HepG2 (cell line): ENCODE measurements around the gene RINL. TPM values are rescaled to one million over a fixed set of nuclear protein-coding genes. Genes with fewer than 3 reads are reported as not detected.

Experiments
- BRF2 ChIP-seq: sonication (generic); formaldehyde crosslinking; IDR thresholded peaks from 2 replicates; pipeline ENCODE4 v1.8.1; 2022; ENCODE audit warnings: mild to moderate bottlenecking, missing genetic modification reagents
- FIP1L1 ChIP-seq: fragments of 200-400 bp; formaldehyde crosslinking; IDR thresholded peaks from 2 replicates; pipeline ENCODE4 v1.6.1; 2018; ENCODE audit warnings: low read depth, mild to moderate bottlenecking, low read length, moderate library complexity, borderline replicate concordance; ENCODE audit not compliant: insufficient read depth
- FOSL2 ChIP-seq: sonication (generic); formaldehyde crosslinking; IDR thresholded peaks from 2 replicates; pipeline ENCODE4 v1.4.0; 2020; ENCODE audit warnings: missing genetic modification reagents
- FOXM1 ChIP-seq: sonication (generic); formaldehyde crosslinking; IDR thresholded peaks from 2 replicates; pipeline ENCODE4 v1.5.0; 2020; ENCODE audit warnings: missing genetic modification reagents
- GABPB1 ChIP-seq: IDR thresholded peaks from 2 replicates; pipeline ENCODE4 v1.6.1; 2016; ENCODE audit warnings: mild to moderate bottlenecking, missing genetic modification reagents, moderate library complexity, missing compliant biosample characterization
- HNRNPUL1 ChIP-seq: fragments of 200-400 bp; formaldehyde crosslinking; IDR thresholded peaks from 2 replicates; pipeline ENCODE4 v1.6.1; 2017; ENCODE audit warnings: low read depth, mild to moderate bottlenecking, low read length, moderate library complexity
- MATR3 ChIP-seq: sonication (generic); formaldehyde crosslinking; IDR thresholded peaks from 2 replicates; pipeline ENCODE4 v1.4.0; 2020; ENCODE audit warnings: missing genetic modification reagents
- MBNL3 ChIP-seq: fragments of 250-450 bp; sonication (Bioruptor Pico); conservative IDR thresholded peaks from 2 replicates; pipeline ENCODE4 v1.8.0; 2022; ENCODE audit warnings: mild to moderate bottlenecking, inconsistent platforms
- MZF1 ChIP-seq: sonication (generic); formaldehyde crosslinking; IDR thresholded peaks from 2 replicates; pipeline ENCODE4 v1.8.1; 2023; ENCODE audit warnings: mild to moderate bottlenecking, missing genetic modification reagents, borderline replicate concordance
- SALL2 ChIP-seq: sonication (generic); formaldehyde crosslinking; IDR thresholded peaks from 2 replicates; pipeline ENCODE4 v1.8.1; 2023; ENCODE audit warnings: mild to moderate bottlenecking, missing genetic modification reagents, inconsistent platforms
- SKI ChIP-seq: fragments of 450-650 bp; IDR thresholded peaks from one replicate; pipeline ENCODE4 v1.6.1; 2018; ENCODE audit warnings: mild to moderate bottlenecking; ENCODE audit not compliant: partially characterized antibody
- SMC3 ChIP-seq: IDR thresholded peaks from 2 replicates; pipeline ENCODE4 v1.6.1; 2011; ENCODE audit warnings: low read length, improper control_type of control experiment
- TP53 ChIP-seq: sonication (generic); formaldehyde crosslinking; conservative IDR thresholded peaks from 2 replicates; pipeline ENCODE4 v1.4.0; 2020; ENCODE audit warnings: missing genetic modification reagents
- ZBTB7B ChIP-seq: sonication (generic); formaldehyde crosslinking; IDR thresholded peaks from 2 replicates; pipeline ENCODE4 v1.4.0; 2020; ENCODE audit warnings: missing genetic modification reagents
- ZFY ChIP-seq: sonication (generic); formaldehyde crosslinking; IDR thresholded peaks from 2 replicates; pipeline ENCODE4 v1.4.0; 2020; ENCODE audit warnings: missing genetic modification reagents
- ZNF12 ChIP-seq: sonication (generic); formaldehyde crosslinking; IDR thresholded peaks from 2 replicates; pipeline ENCODE4 v1.5.0; 2020; ENCODE audit warnings: missing genetic modification reagents
- ZNF3 ChIP-seq: IDR thresholded peaks from 2 replicates; pipeline ENCODE4 v1.7.0; 2017; ENCODE audit warnings: inconsistent platforms
- ZNF44 ChIP-seq: sonication (generic); formaldehyde crosslinking; IDR thresholded peaks from 2 replicates; pipeline ENCODE4 v1.5.1; 2020; ENCODE audit warnings: mild to moderate bottlenecking, missing genetic modification reagents
- ZNF451 ChIP-seq: sonication (generic); formaldehyde crosslinking; IDR thresholded peaks from 2 replicates; pipeline ENCODE4 v1.5.0; 2020; ENCODE audit warnings: mild to moderate bottlenecking, missing genetic modification reagents
- ZNF460 ChIP-seq: sonication (generic); formaldehyde crosslinking; IDR thresholded peaks from 2 replicates; pipeline ENCODE4 v1.5.1; 2020; ENCODE audit warnings: missing genetic modification reagents, mild to moderate bottlenecking, borderline replicate concordance
- ZNF547 ChIP-seq: sonication (generic); formaldehyde crosslinking; IDR thresholded peaks from 2 replicates; pipeline ENCODE4 v1.5.1; 2020; ENCODE audit warnings: mild to moderate bottlenecking, missing genetic modification reagents
- ZNF713 ChIP-seq: sonication (generic); formaldehyde crosslinking; IDR thresholded peaks from 2 replicates; pipeline ENCODE4 v1.4.0; 2020; ENCODE audit warnings: mild to moderate bottlenecking, missing genetic modification reagents
- ZNF784 ChIP-seq: sonication (generic); formaldehyde crosslinking; IDR thresholded peaks from 2 replicates; pipeline ENCODE4 v1.5.1; 2020; ENCODE audit warnings: missing genetic modification reagents, mild to moderate bottlenecking, borderline replicate concordance
- polyA plus RNA-seq, 8 experiments: library from polyadenylated mRNA; depleted of rRNA in 3 of 8; stranded (reverse) in 7 of 8; unstranded in 1 of 8; fragments of >200 nt; fragmentation: Illumina TruSeq in 4 of 8; extraction: Trizol in 4 of 8; gene quantifications; 2 replicates each; pipeline versions ENCODE4 v1.2.1 to v1.2.3, GENCODE V29; 2011 to 2016; ENCODE audit warnings: low read depth in 4 of 8, missing spikeins in 1 of 8, mixed read lengths in 1 of 8; ENCODE audit not compliant: insufficient read depth in 1 of 8
- total RNA-seq, 5 experiments: library from RNA; depleted of rRNA; stranded (reverse); fragments of >200 nt; fragmentation: Illumina TruSeq; extraction: Trizol; gene quantifications; 2 replicates each; pipeline ENCODE4 v1.2.3, GENCODE V29; 2016; ENCODE audit warnings: low read depth in 1 of 5
- TF ChIP-seq, protein P1 (sequence below): sonication (generic); formaldehyde crosslinking; IDR thresholded peaks from 2 replicates; pipeline ENCODE4 v1.9.0; 2021; ENCODE audit warnings: mild to moderate bottlenecking, missing genetic modification reagents

The RINL gene
- total and polyA plus RNA-seq, 2 of the 13 experiments (the other 11 are each of a cell fraction or from before 2014, with no cell fraction given): 11.4 to 18.0 TPM

DNA sequence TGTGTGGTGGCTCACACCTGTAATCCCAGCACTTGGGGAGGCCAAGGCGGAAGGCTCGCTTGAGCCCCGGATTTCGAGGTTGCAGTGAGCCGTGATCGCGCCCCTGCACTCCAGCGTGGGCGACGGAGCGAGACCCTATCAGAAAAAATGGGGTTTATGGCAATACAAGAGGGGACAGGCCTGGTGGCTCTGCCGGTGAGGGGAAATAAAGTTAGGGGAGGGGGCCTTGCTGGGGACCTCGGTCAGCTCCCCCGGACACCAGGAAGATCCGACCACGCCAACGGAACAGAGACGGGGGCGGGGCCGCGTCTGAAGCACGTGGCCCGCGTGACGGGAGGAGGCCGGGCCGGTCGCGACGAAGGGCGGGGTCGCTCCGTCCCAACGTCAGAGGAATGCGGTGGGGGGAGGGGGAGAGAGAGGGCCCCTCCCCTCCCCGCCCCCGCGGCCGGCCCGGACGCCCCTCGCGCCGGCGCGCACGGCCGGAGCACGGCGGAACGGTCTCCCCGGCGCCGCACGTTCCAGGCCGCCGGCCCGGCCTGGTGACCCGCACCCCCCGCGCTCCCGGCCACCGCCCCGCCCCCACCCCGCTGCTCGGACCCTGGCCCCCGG, 26.3 kb downstream of the RINL start (continued):
- TF ChIP-seq, protein P1, sequence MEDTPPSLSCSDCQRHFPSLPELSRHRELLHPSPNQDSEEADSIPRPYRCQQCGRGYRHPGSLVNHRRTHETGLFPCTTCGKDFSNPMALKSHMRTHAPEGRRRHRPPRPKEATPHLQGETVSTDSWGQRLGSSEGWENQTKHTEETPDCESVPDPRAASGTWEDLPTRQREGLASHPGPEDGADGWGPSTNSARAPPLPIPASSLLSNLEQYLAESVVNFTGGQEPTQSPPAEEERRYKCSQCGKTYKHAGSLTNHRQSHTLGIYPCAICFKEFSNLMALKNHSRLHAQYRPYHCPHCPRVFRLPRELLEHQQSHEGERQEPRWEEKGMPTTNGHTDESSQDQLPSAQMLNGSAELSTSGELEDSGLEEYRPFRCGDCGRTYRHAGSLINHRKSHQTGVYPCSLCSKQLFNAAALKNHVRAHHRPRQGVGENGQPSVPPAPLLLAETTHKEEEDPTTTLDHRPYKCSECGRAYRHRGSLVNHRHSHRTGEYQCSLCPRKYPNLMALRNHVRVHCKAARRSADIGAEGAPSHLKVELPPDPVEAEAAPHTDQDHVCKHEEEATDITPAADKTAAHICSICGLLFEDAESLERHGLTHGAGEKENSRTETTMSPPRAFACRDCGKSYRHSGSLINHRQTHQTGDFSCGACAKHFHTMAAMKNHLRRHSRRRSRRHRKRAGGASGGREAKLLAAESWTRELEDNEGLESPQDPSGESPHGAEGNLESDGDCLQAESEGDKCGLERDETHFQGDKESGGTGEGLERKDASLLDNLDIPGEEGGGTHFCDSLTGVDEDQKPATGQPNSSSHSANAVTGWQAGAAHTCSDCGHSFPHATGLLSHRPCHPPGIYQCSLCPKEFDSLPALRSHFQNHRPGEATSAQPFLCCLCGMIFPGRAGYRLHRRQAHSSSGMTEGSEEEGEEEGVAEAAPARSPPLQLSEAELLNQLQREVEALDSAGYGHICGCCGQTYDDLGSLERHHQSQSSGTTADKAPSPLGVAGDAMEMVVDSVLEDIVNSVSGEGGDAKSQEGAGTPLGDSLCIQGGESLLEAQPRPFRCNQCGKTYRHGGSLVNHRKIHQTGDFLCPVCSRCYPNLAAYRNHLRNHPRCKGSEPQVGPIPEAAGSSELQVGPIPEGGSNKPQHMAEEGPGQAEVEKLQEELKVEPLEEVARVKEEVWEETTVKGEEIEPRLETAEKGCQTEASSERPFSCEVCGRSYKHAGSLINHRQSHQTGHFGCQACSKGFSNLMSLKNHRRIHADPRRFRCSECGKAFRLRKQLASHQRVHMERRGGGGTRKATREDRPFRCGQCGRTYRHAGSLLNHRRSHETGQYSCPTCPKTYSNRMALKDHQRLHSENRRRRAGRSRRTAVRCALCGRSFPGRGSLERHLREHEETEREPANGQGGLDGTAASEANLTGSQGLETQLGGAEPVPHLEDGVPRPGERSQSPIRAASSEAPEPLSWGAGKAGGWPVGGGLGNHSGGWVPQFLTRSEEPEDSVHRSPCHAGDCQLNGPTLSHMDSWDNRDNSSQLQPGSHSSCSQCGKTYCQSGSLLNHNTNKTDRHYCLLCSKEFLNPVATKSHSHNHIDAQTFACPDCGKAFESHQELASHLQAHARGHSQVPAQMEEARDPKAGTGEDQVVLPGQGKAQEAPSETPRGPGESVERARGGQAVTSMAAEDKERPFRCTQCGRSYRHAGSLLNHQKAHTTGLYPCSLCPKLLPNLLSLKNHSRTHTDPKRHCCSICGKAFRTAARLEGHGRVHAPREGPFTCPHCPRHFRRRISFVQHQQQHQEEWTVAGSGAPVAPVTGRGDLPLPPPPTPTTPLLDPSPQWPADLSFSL (CRISPR knock-in tag): no peak
- no peak for TF ChIP-seq MBNL3 (CRISPR knock-in tag)
- peak; percentile 76 for TF ChIP-seq ZFY (CRISPR knock-in tag)
- no peak for TF ChIP-seq FOSL2 (CRISPR knock-in tag)
- no peak for TF ChIP-seq SALL2 (CRISPR knock-in tag)
- TF ChIP-seq ZBTB7B (CRISPR knock-in tag): 0 out of 2 replicates have a peak, but pooled peaks have one; percentile 36
- no peak for TF ChIP-seq ZNF451 (CRISPR knock-in tag)
- TF ChIP-seq ZNF3: no peak
- no peak for TF ChIP-seq TP53 (CRISPR knock-in tag)
- TF ChIP-seq ZNF12 (CRISPR knock-in tag): no peak
- no peak for TF ChIP-seq ZNF547
- TF ChIP-seq SKI: peak; percentile 64
- peak; percentile 92 for TF ChIP-seq ZNF460 (CRISPR knock-in tag)
- no peak for TF ChIP-seq HNRNPUL1
- TF ChIP-seq ZNF784: no peak; the same call in 1 of the 2 replicates
- no peak for TF ChIP-seq FOXM1 (CRISPR knock-in tag)
- TF ChIP-seq MZF1 (CRISPR knock-in tag): 0 out of 2 replicates have a peak, but pooled peaks have one; percentile 36
- TF ChIP-seq ZNF44 (CRISPR knock-in tag): no peak
- TF ChIP-seq ZNF713: no peak
- TF ChIP-seq GABPB1 (CRISPR knock-in tag): peak; percentile 79; the same call in 1 of the 2 replicates
- TF ChIP-seq SMC3: no peak
- TF ChIP-seq FIP1L1: no peak
- no peak for TF ChIP-seq BRF2 (CRISPR knock-in tag)
- no peak for TF ChIP-seq MATR3
